Aorta (tissue), 5 donors: ENCODE measurements around the gene SLC26A1. TPM values are rescaled to one million over a fixed set of nuclear protein-coding genes. Genes with fewer than 3 reads are reported as not detected.
A peak's percentile ranks its signal among the peaks of the same experiment; 100 is the strongest.

Source experiments
- ATAC-seq: fragments of 200-7000 bp; cut with Tn5 transposase; one replicate; pipeline ENCODE4 v1.9.1; 2022; ENCODE audit warnings: moderate library complexity; ENCODE audit not compliant: low FRiP score
- DNase-seq, 2 donors: peaks; one replicate each; pipeline ENCODE4 v3.0.0-alpha.2; 2020
- H3K27ac ChIP-seq, 2 donors: one replicate each; pipeline ENCODE4 v1.5.1; 2013; ENCODE audit warnings: low read length in 2 of 2, mild to moderate bottlenecking in 2 of 2, moderate library complexity in 2 of 2, control low read depth in 1 of 2, inconsistent platforms in 1 of 2, low read depth in 1 of 2
- H3K27me3 ChIP-seq, 2 donors: one replicate each; pipeline ENCODE4 v1.6.1; 2013; ENCODE audit warnings: control low read depth in 1 of 2, low read length in 1 of 2, mild to moderate bottlenecking in 1 of 2, moderate library complexity in 1 of 2; ENCODE audit not compliant: insufficient read depth in 2 of 2, control insufficient read depth in 1 of 2
- H3K36me3 ChIP-seq, 2 donors: one replicate each; pipeline ENCODE4 v1.6.1; 2013; ENCODE audit warnings: control low read depth in 1 of 2, low read length in 1 of 2, mild to moderate bottlenecking in 1 of 2; ENCODE audit not compliant: insufficient read depth in 2 of 2, control insufficient read depth in 1 of 2
- H3K4me1 ChIP-seq, 2 donors: one replicate each; pipeline ENCODE4 v1.6.1; 2013; ENCODE audit warnings: low read length in 2 of 2, control low read depth in 1 of 2, mild to moderate bottlenecking in 1 of 2, moderate library complexity in 1 of 2; ENCODE audit not compliant: insufficient read depth in 2 of 2, control insufficient read depth in 1 of 2
- H3K4me3 ChIP-seq, 2 donors: one replicate each; pipeline ENCODE4 v1.5.1; 2013; ENCODE audit warnings: low read length in 2 of 2, control low read depth in 1 of 2, mild to moderate bottlenecking in 1 of 2
- H3K9me3 ChIP-seq: one replicate; pipeline ENCODE4 v1.6.1; 2013; ENCODE audit warnings: mild to moderate bottlenecking, low read length; ENCODE audit not compliant: control insufficient read depth
- WGBS, 2 donors: extraction: QIAGEN DNeasy Blood & Tissue Kit; methylation state at CpG; one replicate each; pipeline ENCODE4 v1.1.7; 2013; 5-methylcytosine and 5-hydroxymethylcytosine counted together
- intact Hi-C, 2 donors: fragments of 100-400 bp; cut with DNase I; formaldehyde crosslinking; loops; one replicate each; pipeline versions ENCODE4 v1.14.2 to v1.15.0; 2022
- polyA plus RNA-seq, 2 donors: library from polyadenylated mRNA; stranded (reverse); fragments of 200-250 nt; gene quantifications; one replicate each; pipeline ENCODE4 v1.2.3, GENCODE V29; 2013
- total RNA-seq, 2 donors: library from RNA; stranded (reverse); fragmentation: NEBNext Ultra II Directional; extraction: Animal tissue kit (Norgen Biotek cat#: 25700); gene quantifications; one replicate each; pipeline ENCODE4 v1.2.1, GENCODE V29; 2021
- donor health status: healthy with polysubstance abuse.
- donor health status: Bipolar disorder and iron deficiency.
- donor health status: DM: no; HTN: no; CAD: no.
- donor health status: DM: no; HTN: no; CAD: no.
- donor health status: DM: yes; HTN: yes; CAD: no.

SLC26A1 gene
- total and polyA plus RNA-seq, 4 donors, result 0.38 to 0.87 (median 0.45) TPM; not detected in 1

- H3K36me3 ChIP-seq, result no peaks in the 10 kb centered on the region
- WGBS, 2 donors, result 91 to 92% methylated on average over 47 to 48 of the region's 48 CpGs
- no peak overlapping the region for H3K27ac ChIP-seq
- no peaks in the 10 kb centered on the region for H3K27me3 ChIP-seq
- intact Hi-C loops, result no loop called here
- ATAC-seq (no peak), DNase-seq (no peak)
- no peaks in the 10 kb centered on the region for H3K4me1 ChIP-seq
- H3K4me3 ChIP-seq, result no peak overlapping the region
- H3K9me3 ChIP-seq, result no peaks in the 10 kb centered on the region
Observed at GRCh38 chr4:966266-967112, 26.7 kb downstream of the SLC26A1 start.

- WGBS, 2 donors, result 92 to 93% methylated on average over 21 of the region's 21 CpGs
- intact Hi-C loops, result no loop called here
- H3K36me3 ChIP-seq, result no peaks in the 10 kb centered on the region
Observed at GRCh38 chr4:965766-966134, 27.5 kb downstream of the SLC26A1 start.

GRCh38 chr4:965048-965765 lies 28.0 kb downstream of the SLC26A1 start:
- Histone ChIP-seq H3K36me3 (no peaks in the 10 kb centered on the region), H3K9me3 (no peaks in the 10 kb centered on the region), H3K27ac (no peak overlapping the region), H3K4me1 (no peaks in the 10 kb centered on the region), H3K4me3 (no peak overlapping the region), H3K27me3 (no peaks in the 10 kb centered on the region)
- 91 to 92% methylated on average over 26 of the region's 26 CpGs for WGBS, 2 donors
- DNase-seq, result peak in 1 of 2 donors; percentile 77
- intact Hi-C loops, result no loop called here
- ATAC-seq, result no peak

More at GRCh38 chr4:965766-966134, 27.5 kb downstream of the SLC26A1 start:
- DNase-seq (no peak), ATAC-seq (no peak)
- H3K9me3 ChIP-seq, result no peaks in the 10 kb centered on the region
- H3K4me1 ChIP-seq, result no peaks in the 10 kb centered on the region
- no peak overlapping the region for H3K27ac ChIP-seq
- H3K27me3 ChIP-seq, result no peaks in the 10 kb centered on the region
- no peak overlapping the region for H3K4me3 ChIP-seq

- H3K27me3 ChIP-seq, result no peaks in the 10 kb centered on the region
- H3K9me3 ChIP-seq, result no peaks in the 10 kb centered on the region
- intact Hi-C loops, result no loop called here
- peak in 1 of 2 donors; percentile 43 for DNase-seq
- 91 to 93% methylated on average over 23 of the region's 23 CpGs for WGBS, 2 donors
- H3K4me1 ChIP-seq, result no peaks in the 10 kb centered on the region
- H3K36me3 ChIP-seq, result no peaks in the 10 kb centered on the region
- no peak overlapping the region for H3K4me3 ChIP-seq
- no peak for ATAC-seq
- no peak overlapping the region for H3K27ac ChIP-seq
Observed at GRCh38 chr4:964346-965025, 28.7 kb downstream of the SLC26A1 start.

- intact Hi-C loops, result no loop called here
- Histone ChIP-seq H3K4me3 (no peak overlapping the region), H3K27ac (no peak overlapping the region), H3K4me1 (no peaks in the 10 kb centered on the region), H3K27me3 (no peaks in the 10 kb centered on the region), H3K36me3 (no peaks in the 10 kb centered on the region), H3K9me3 (no peaks in the 10 kb centered on the region)
- no peak for ATAC-seq
- 94% methylated on average over 37 to 39 of the region's 39 CpGs for WGBS, 2 donors
- peak; percentile 48 to 72 for DNase-seq
Observed at GRCh38 chr4:963276-964225, 29.7 kb downstream of the SLC26A1 start.

GRCh38 chr4:962231-963208 lies 30.7 kb downstream of the SLC26A1 start:
- H3K4me3 ChIP-seq, result no peak overlapping the region
- ATAC-seq (no peak), DNase-seq (peak; percentile 49 to 79)
- H3K4me1 ChIP-seq, result no peaks in the 10 kb centered on the region
- intact Hi-C loops, result no loop called here
- no peaks in the 10 kb centered on the region for H3K9me3 ChIP-seq
- 91% methylated on average over 52 to 54 of the region's 54 CpGs for WGBS, 2 donors
- H3K27ac ChIP-seq, result no peak overlapping the region
- H3K27me3 ChIP-seq, result no peaks in the 10 kb centered on the region
- no peaks in the 10 kb centered on the region for H3K36me3 ChIP-seq

GRCh38 chr4:961351-962230 lies 31.6 kb downstream of the SLC26A1 start:
- 89 to 92% methylated on average over 48 to 52 of the region's 52 CpGs for WGBS, 2 donors
- ATAC-seq (no peak), DNase-seq (peak; percentile 44 to 74)
- intact Hi-C loops, result no loop called here
- H3K27me3 ChIP-seq, result no peaks in the 10 kb centered on the region
- H3K9me3 ChIP-seq, result no peaks in the 10 kb centered on the region
- H3K4me3 ChIP-seq, result no peak overlapping the region
- no peaks in the 10 kb centered on the region for H3K4me1 ChIP-seq
- H3K27ac ChIP-seq, result no peak overlapping the region
- H3K36me3 ChIP-seq, result no peaks in the 10 kb centered on the region
